H1 (cell line): Measurements from ENCODE around the gene ANKRD66. TPM values are rescaled to one million over a fixed set of nuclear protein-coding genes. Genes with fewer than 3 reads are reported as not detected.

ENCODE experiments used
- CTCF ChIA-PET: fragments of 300-600 bp; sonication (Branson Sonifier 250); formaldehyde crosslinking; loops from one replicate; lab custom pipeline; 2021; ENCODE audit not compliant: partially characterized antibody; lab: Charles Lee
- POLR2A ChIA-PET: fragments of 300-600 bp; sonication (Branson Sonifier 250); formaldehyde crosslinking; loops from one replicate; lab custom pipeline; 2021; ENCODE audit warnings: inconsistent platforms; ENCODE audit not compliant: partially characterized antibody; lab: Charles Lee
- DNase-seq, 2 experiments: peaks; one replicate each; pipeline versions ENCODE4 v3.0.0 to v3.0.0-alpha.2; 2010 to 2022; ENCODE audit warnings: low spot score in 2 of 2, low read depth in 1 of 2, mixed read lengths in 1 of 2
- FAIRE-seq: peaks from 2 replicates; lab custom pipeline; 2011; peaks lifted over from hg19 to GRCh38; lab: Jason Lieb, UNC
- H2AFZ ChIP-seq: 2 replicates; pipeline ENCODE4 v1.8.1; 2012; ENCODE audit warnings: low read length, inconsistent platforms
- H2AK5ac ChIP-seq: 2 replicates; pipeline ENCODE4 v1.6.1; 2013; ENCODE audit warnings: low read depth, low read length
- H2BK120ac ChIP-seq: replicated peaks from 2 replicates; pipeline ENCODE3; 2013; ENCODE audit warnings: low read depth, low read length, inconsistent platforms
- H2BK12ac ChIP-seq: 2 replicates; pipeline ENCODE4 v1.6.1; 2013; ENCODE audit warnings: low read depth, low read length
- H2BK15ac ChIP-seq: 2 replicates; pipeline ENCODE4 v1.6.1; 2013; ENCODE audit warnings: low read length
- H2BK20ac ChIP-seq: 2 replicates; pipeline ENCODE4 v1.6.1; 2013; ENCODE audit warnings: low read length
- H2BK5ac ChIP-seq: 2 replicates; pipeline ENCODE4 v1.6.1; 2013; ENCODE audit warnings: low read depth, low read length
- H3K14ac ChIP-seq: 2 replicates; pipeline ENCODE4 v1.6.1; 2013; ENCODE audit warnings: inconsistent platforms; ENCODE audit not compliant: insufficient read length
- H3K18ac ChIP-seq: 2 replicates; pipeline ENCODE4 v1.6.1; 2013; ENCODE audit warnings: low read length; ENCODE audit errors: extremely low read depth
- H3K23ac ChIP-seq: 2 replicates; pipeline ENCODE4 v1.6.1; 2013; ENCODE audit warnings: inconsistent platforms; ENCODE audit not compliant: insufficient read length
- H3K23me2 ChIP-seq: 2 replicates; pipeline ENCODE4 v1.6.1; 2013; ENCODE audit warnings: low read depth, low read length
- H3K27ac ChIP-seq: 2 replicates; pipeline ENCODE4 v1.6.1; 2011; ENCODE audit warnings: low read depth, low read length, inconsistent platforms
- H3K27me3 ChIP-seq, 4 experiments: replicated peaks in 1 of 4; 1 replicate in 1 of 4; 2 replicates in 3 of 4; pipeline versions ENCODE4 v1.6.1 to v1.8.1; 2011 to 2013; ENCODE audit warnings: low read length in 3 of 4, mild to moderate bottlenecking in 3 of 4, inconsistent platforms in 2 of 4, mixed read lengths in 2 of 4, moderate library complexity in 1 of 4; ENCODE audit not compliant: control insufficient read depth in 3 of 4, insufficient read depth in 3 of 4; ENCODE audit errors: extremely low read depth in 1 of 4
- H3K36me3 ChIP-seq, 4 experiments: 2 replicates each; pipeline versions ENCODE4 v1.6.1 to v1.8.1; 2011 to 2013; ENCODE audit warnings: mild to moderate bottlenecking in 4 of 4, low read length in 3 of 4, moderate library complexity in 2 of 4, control low read depth in 1 of 4, inconsistent platforms in 1 of 4; ENCODE audit not compliant: insufficient read depth in 4 of 4, control insufficient read depth in 2 of 4
- H3K4ac ChIP-seq: replicated peaks from 2 replicates; pipeline ENCODE3; 2013; ENCODE audit warnings: low read length, low read depth, mixed read lengths, inconsistent platforms; ENCODE audit not compliant: insufficient read length
- H3K4me1 ChIP-seq, 4 experiments: replicated peaks in 1 of 4; 1 replicate in 1 of 4; 2 replicates in 3 of 4; pipeline versions ENCODE4 v1.6.1 to v1.8.1; 2011 to 2013; ENCODE audit warnings: low read length in 3 of 4, inconsistent platforms in 2 of 4, mixed read lengths in 1 of 4; ENCODE audit not compliant: insufficient read depth in 4 of 4, control insufficient read depth in 3 of 4
- H3K4me2 ChIP-seq, 2 experiments: 2 replicates each; pipeline versions ENCODE4 v1.6.1 to v1.8.1; 2011 to 2013; ENCODE audit warnings: low read depth in 2 of 2, low read length in 2 of 2, control low read depth in 1 of 2, inconsistent platforms in 1 of 2, mild to moderate bottlenecking in 1 of 2; ENCODE audit not compliant: insufficient read depth in 1 of 2
- H3K4me3 ChIP-seq, 4 experiments: fragments of 200-600, 300-600 bp in 1 of 4; sonication (generic), shearing (Covaris generic), sonication (Bioruptor Twin) in 1 of 4; 2 replicates each; pipeline versions ENCODE4 v1.5.1 to v1.8.1; 2011 to 2016; ENCODE audit warnings: low read length in 4 of 4, low read depth in 3 of 4, control low read depth in 2 of 4, inconsistent platforms in 2 of 4, mild to moderate bottlenecking in 2 of 4, mixed read lengths in 1 of 4, moderate library complexity in 1 of 4; ENCODE audit not compliant: insufficient read depth in 2 of 4; ENCODE audit errors: extremely low read depth in 1 of 4
- H3K56ac ChIP-seq: replicated peaks from 2 replicates; pipeline ENCODE3; 2013; ENCODE audit warnings: low read depth, mild to moderate bottlenecking, mixed read lengths, low read length, inconsistent platforms; ENCODE audit not compliant: insufficient read length
- H3K79me1 ChIP-seq: 2 replicates; pipeline ENCODE4 v1.6.1; 2013; ENCODE audit warnings: low read depth, low read length, control low read depth
- H3K79me2 ChIP-seq, 2 experiments: 2 replicates each; pipeline versions ENCODE4 v1.6.1 to v1.8.1; 2012 to 2013; ENCODE audit warnings: low read length in 2 of 2, mild to moderate bottlenecking in 2 of 2, inconsistent platforms in 1 of 2; ENCODE audit not compliant: insufficient read depth in 2 of 2, control insufficient read depth in 1 of 2
- H3K9ac ChIP-seq, 4 experiments: replicated peaks in 1 of 4; 1 replicate in 1 of 4; 2 replicates in 3 of 4; pipeline versions ENCODE4 v1.6.1 to v1.8.1; 2011 to 2013; ENCODE audit warnings: low read depth in 3 of 4, low read length in 3 of 4, control low read depth in 2 of 4, mild to moderate bottlenecking in 2 of 4, moderate library complexity in 2 of 4, inconsistent platforms in 1 of 4; ENCODE audit errors: extremely low read depth in 1 of 4
- H3K9me3 ChIP-seq, 2 experiments: 2 replicates each; pipeline versions ENCODE4 v1.6.1 to v1.8.1; 2012 to 2013; ENCODE audit warnings: mild to moderate bottlenecking in 2 of 2, moderate library complexity in 2 of 2, control low read depth in 1 of 2, inconsistent platforms in 1 of 2, low read depth in 1 of 2, low read length in 1 of 2, mixed read lengths in 1 of 2; ENCODE audit not compliant: insufficient read depth in 2 of 2
- H4K20me1 ChIP-seq, 2 experiments: replicated peaks in 1 of 2; 2 replicates each; pipeline versions ENCODE3 to v1.8.1; 2011 to 2013; ENCODE audit warnings: inconsistent platforms in 2 of 2, low read length in 2 of 2, mild to moderate bottlenecking in 1 of 2; ENCODE audit not compliant: insufficient read depth in 2 of 2, control insufficient read depth in 1 of 2
- H4K5ac ChIP-seq: 2 replicates; pipeline ENCODE4 v1.6.1; 2013; ENCODE audit warnings: low read length, low read depth, mixed read lengths, inconsistent platforms; ENCODE audit not compliant: insufficient read length
- H4K8ac ChIP-seq: 2 replicates; pipeline ENCODE4 v1.8.0; 2013; ENCODE audit warnings: mild to moderate bottlenecking, moderate library complexity, low read length, inconsistent platforms; ENCODE audit not compliant: insufficient read depth; ENCODE audit errors: extremely low read depth
- H4K91ac ChIP-seq: replicated peaks from 2 replicates; pipeline ENCODE3; 2013; ENCODE audit warnings: low read length, mixed read lengths, inconsistent platforms; ENCODE audit not compliant: insufficient read length
- ASH2L ChIP-seq: fragments of 200-600, 300-600 bp; sonication (generic); IDR thresholded peaks from one replicate; pipeline ENCODE4 v1.7.1; 2017; ENCODE audit warnings: low read length
- CHD1 ChIP-seq: IDR thresholded peaks from 2 replicates; pipeline ENCODE4 v1.6.1; 2012; ENCODE audit warnings: low read depth, low read length, improper control_type of control experiment
- EGR1 ChIP-seq: IDR thresholded peaks from 2 replicates; pipeline ENCODE4 v1.6.1; 2011; ENCODE audit warnings: low read depth, low read length, borderline replicate concordance
- EZH2 ChIP-seq: fragments of 200-600 bp; sonication (generic); IDR thresholded peaks from 2 replicates; pipeline ENCODE4 v1.7.1; 2012; ENCODE audit warnings: low read depth, mild to moderate bottlenecking, moderate library complexity, low read length, inconsistent platforms; ENCODE audit not compliant: severe bottlenecking
- GABPA ChIP-seq: IDR thresholded peaks from 2 replicates; pipeline ENCODE4 v1.6.1; 2011; ENCODE audit warnings: mild to moderate bottlenecking, low read length, moderate library complexity, borderline replicate concordance; ENCODE audit not compliant: insufficient read depth
- GTF2F1 ChIP-seq: IDR thresholded peaks from 2 replicates; pipeline ENCODE4 v1.6.1; 2012; ENCODE audit warnings: low read depth, low read length, improper control_type of control experiment, borderline replicate concordance
- HDAC2 ChIP-seq, 2 experiments: fragments of 300-600 bp in 1 of 2; sonication (generic) in 1 of 2; IDR thresholded peaks; 2 replicates each; pipeline ENCODE4 v1.6.1; 2011 to 2012; ENCODE audit warnings: low read depth in 2 of 2, low read length in 2 of 2, mild to moderate bottlenecking in 2 of 2, moderate library complexity in 2 of 2, borderline replicate concordance in 1 of 2, inconsistent platforms in 1 of 2
- HDAC6 ChIP-seq: IDR thresholded peaks from one replicate; pipeline ENCODE4 v1.7.1; 2012; ENCODE audit warnings: low read depth, mild to moderate bottlenecking, inconsistent platforms, low read length, moderate library complexity
- POU5F1 ChIP-seq: IDR thresholded peaks from 2 replicates; pipeline ENCODE4 v1.6.1; 2011; ENCODE audit warnings: low read depth, mild to moderate bottlenecking, low read length, moderate library complexity
- RAD21 ChIP-seq, 2 experiments: IDR thresholded peaks in 1 of 2; conservative IDR thresholded peaks in 1 of 2; 2 replicates each; pipeline ENCODE4 v1.6.1; 2011; ENCODE audit warnings: low read depth in 2 of 2, low read length in 2 of 2, improper control_type of control experiment in 1 of 2, inconsistent platforms in 1 of 2, mild to moderate bottlenecking in 1 of 2, moderate library complexity in 1 of 2
- SP2 ChIP-seq: IDR thresholded peaks from 2 replicates; pipeline ENCODE4 v1.6.1; 2012; ENCODE audit warnings: mild to moderate bottlenecking, low read length, inconsistent platforms
- SP4 ChIP-seq: IDR thresholded peaks from 2 replicates; pipeline ENCODE4 v1.6.1; 2012; ENCODE audit warnings: low read length, inconsistent platforms
- SUZ12 ChIP-seq: fragments of 200-600 bp; sonication (generic); IDR thresholded peaks from 2 replicates; pipeline ENCODE4 v1.6.1; 2012; ENCODE audit warnings: mild to moderate bottlenecking, inconsistent platforms, low read length, moderate library complexity, mixed read lengths
- TEAD4 ChIP-seq: IDR thresholded peaks from 2 replicates; pipeline ENCODE4 v1.6.1; 2012; ENCODE audit warnings: low read depth, low read length, inconsistent platforms, mixed read lengths
- YY1 ChIP-seq: IDR thresholded peaks from 2 replicates; pipeline ENCODE4 v1.6.1; 2011; ENCODE audit warnings: low read depth, mild to moderate bottlenecking, low read length
- WGBS, 2 experiments: shearing (Covaris generic) in 1 of 2; methylation state at CpG; one replicate each; pipeline versions ENCODE4 v1.1.6 to v1.1.7; 2013 to 2015; ENCODE audit warnings: low lambda C conversion rate in 2 of 2, mixed read lengths in 2 of 2, inconsistent platforms in 1 of 2, low coverage in 1 of 2, missing lambda C conversion rate in 1 of 2; ENCODE audit not compliant: insufficient replicate concordance in 2 of 2, insufficient coverage in 1 of 2, insufficient read length in 1 of 2; ENCODE audit errors: extremely low coverage in 1 of 2, missing lambda C conversion rate in 1 of 2; 5-methylcytosine and 5-hydroxymethylcytosine counted together
- polyA plus RNA-seq, 7 experiments: library from polyadenylated mRNA; depleted of rRNA in 3 of 7; stranded (reverse) in 5 of 7; unstranded in 2 of 7; fragments of >200 nt in 5 of 7; fragments of 200-250 nt in 2 of 7; gene quantifications; 1 replicate in 5 of 7; 2 replicates in 1 of 7; 4 replicates in 1 of 7; pipeline versions ENCODE4 v1.2.1 to v1.2.3, GENCODE V29; 2011 to 2013; ENCODE audit warnings: missing spikeins in 2 of 7, mixed read lengths in 2 of 7
- total RNA-seq: library from RNA; stranded (reverse); fragmentation: NEBNext Ultra II Directional; extraction: Animal tissue kit (Norgen Biotek cat#: 25700); gene quantifications from 2 replicates; pipeline ENCODE4 v1.2.1, GENCODE V29; 2021

Gene ANKRD66
- total and polyA plus RNA-seq, 2 of the 8 experiments (the other 6 are each of a cell fraction or from before 2014, with no cell fraction given) = 0.05 TPM; not detected in 1

DNA sequence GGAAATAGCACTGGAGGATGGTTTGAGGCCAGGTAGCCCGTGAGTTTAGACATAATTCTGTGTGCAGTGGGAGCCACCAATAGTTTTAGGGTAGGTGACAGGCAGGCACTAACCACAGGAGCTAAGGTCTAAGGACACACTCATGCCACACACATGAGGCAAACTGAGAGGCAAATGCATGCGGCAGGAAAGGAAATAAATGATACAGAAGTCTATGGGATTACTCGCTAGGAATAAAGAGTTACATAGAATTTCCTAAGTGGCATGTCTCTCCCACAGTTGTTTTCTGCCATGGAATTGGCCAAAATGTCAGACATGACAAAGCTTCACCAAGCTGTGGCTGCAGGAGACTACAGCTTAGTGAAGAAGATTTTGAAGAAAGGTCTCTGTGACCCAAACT is 4.9 kb downstream of the ANKRD66 start:
- DNase-seq (no peak), FAIRE-seq (no peak)
- no peak overlapping the region for H4K5ac ChIP-seq
- WGBS, 2 experiments = 93% methylated on average over 3 of the region's 3 CpGs; no CpG with 5 or more reads in 1 of the 2 experiments
- no peaks in the 10 kb centered on the region for H3K9me3 ChIP-seq
- H3K23ac ChIP-seq = no peak overlapping the region
- H3K4me3 ChIP-seq = no peak overlapping the region
- CTCF ChIA-PET = interaction anchor here (1.6 kb wide), 1 partner anchor 18 kb away, joined by 6 read pairs; no protein-coding TSS in a partner anchor
- no peaks in the 10 kb centered on the region for H3K36me3 ChIP-seq
- H3K27ac ChIP-seq = no peak overlapping the region
- H4K20me1 ChIP-seq = no peaks in the 10 kb centered on the region
- H3K23me2 ChIP-seq = no peaks in the 10 kb centered on the region
- H2AFZ ChIP-seq = no peak overlapping the region; the same call in 1 of the 2 replicates
- H2BK5ac ChIP-seq = no peak overlapping the region
- no peak overlapping the region for H3K4ac ChIP-seq
- H2BK20ac ChIP-seq = no peak overlapping the region
- H3K9ac ChIP-seq = no peak overlapping the region
- no peak overlapping the region for H3K14ac ChIP-seq
- no peak overlapping the region for H2BK12ac ChIP-seq
- peaks cover 2 to 10% (median 4%) of the 10 kb centered on the region in 4 experiments; a peak in 6 of 7 replicates for H3K4me1 ChIP-seq
- H3K18ac ChIP-seq = no peak overlapping the region
- H2BK15ac ChIP-seq = no peak overlapping the region
- no peaks in the 10 kb centered on the region for H3K79me2 ChIP-seq
- POLR2A ChIA-PET = no interaction called here
- H4K8ac ChIP-seq = no peak overlapping the region
- H2BK120ac ChIP-seq = no peak overlapping the region
- no peak overlapping the region for H3K4me2 ChIP-seq
- H2AK5ac ChIP-seq = no peak overlapping the region
- H3K56ac ChIP-seq = no peak overlapping the region
- no peak overlapping the region for H4K91ac ChIP-seq
- no peaks in the 10 kb centered on the region for H3K79me1 ChIP-seq
- no peaks in the 10 kb centered on the region for H3K27me3 ChIP-seq
- TF ChIP-seq HDAC2 (IDR thresholded peaks at IDR 0.05; ENCODE audit: borderline replicate concordance in 1 of 2, low read depth in 2 of 2, low read length in 2 of 2) = no peak
- TF ChIP-seq RAD21 (IDR thresholded peaks at IDR 0.05 in 1 of 2, conservative IDR thresholded peaks at IDR 0.05 in 1 of 2; ENCODE audit: low read depth in 2 of 2, low read length in 2 of 2) = no peak
- no peak for TF ChIP-seq HDAC6
- TF ChIP-seq POU5F1 = no peak
- TF ChIP-seq TEAD4 = no peak
- no peak for TF ChIP-seq GTF2F1
- no peak for TF ChIP-seq YY1
- TF ChIP-seq ASH2L = no peak
- no peak for TF ChIP-seq SP4
- TF ChIP-seq GABPA = no peak
- TF ChIP-seq SP2 = no peak
- no peak for TF ChIP-seq EGR1
- TF ChIP-seq SUZ12 = no peak
- no peak for TF ChIP-seq CHD1
- TF ChIP-seq EZH2 = no peak
